EL (cell line): ENCODE results near the gene NLK.
"Not testable (repeated sequence)": the region's sequence is repeated elsewhere in the genome, so short reads cannot be mapped to it uniquely, and the experiment has no call there.

ENCODE experiments used
- DNase-seq: peaks from one replicate; pipeline ENCODE4 v3.0.0-alpha.2; 2016

NLK gene

DNA sequence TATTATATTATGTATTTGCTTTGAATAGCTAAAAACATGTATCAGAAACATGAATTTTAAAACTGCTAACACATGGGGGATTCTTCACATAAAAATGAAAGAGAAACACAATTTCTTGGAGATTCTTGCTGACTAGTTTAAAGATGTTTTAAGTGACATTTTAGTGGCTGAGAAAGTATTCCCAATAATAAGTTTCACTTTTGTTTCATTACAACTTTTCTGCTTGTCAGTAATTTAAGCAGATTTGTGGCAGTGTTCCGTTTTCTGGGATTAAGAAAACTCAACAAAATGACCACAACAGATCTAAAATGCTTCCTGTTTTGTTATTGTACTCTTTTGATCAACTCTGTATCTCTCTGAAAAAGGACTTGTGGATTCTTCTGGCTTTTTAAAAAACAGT is 75.9 kb downstream of the NLK start:
- no peak for DNase-seq

DNA sequence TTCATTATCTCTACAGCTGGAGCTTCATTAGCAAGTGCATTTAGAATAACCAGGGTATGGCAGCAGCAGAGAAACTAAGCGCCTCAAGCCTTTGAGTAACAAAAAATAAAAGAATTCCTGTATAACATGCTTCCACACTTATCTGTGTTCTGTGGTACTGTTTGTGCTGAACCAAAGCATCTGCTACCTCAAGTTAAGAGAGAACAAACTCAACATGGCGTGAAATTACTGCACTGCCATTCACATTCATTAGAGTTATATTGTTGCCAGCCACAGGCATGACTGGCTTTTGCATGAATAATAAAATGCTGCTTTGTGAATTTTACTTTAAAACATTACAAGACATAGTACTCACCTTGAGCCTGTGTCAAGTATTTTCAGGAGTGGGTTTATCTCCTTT is 76.6 kb downstream of the NLK start:
- no peak for DNase-seq

DNA sequence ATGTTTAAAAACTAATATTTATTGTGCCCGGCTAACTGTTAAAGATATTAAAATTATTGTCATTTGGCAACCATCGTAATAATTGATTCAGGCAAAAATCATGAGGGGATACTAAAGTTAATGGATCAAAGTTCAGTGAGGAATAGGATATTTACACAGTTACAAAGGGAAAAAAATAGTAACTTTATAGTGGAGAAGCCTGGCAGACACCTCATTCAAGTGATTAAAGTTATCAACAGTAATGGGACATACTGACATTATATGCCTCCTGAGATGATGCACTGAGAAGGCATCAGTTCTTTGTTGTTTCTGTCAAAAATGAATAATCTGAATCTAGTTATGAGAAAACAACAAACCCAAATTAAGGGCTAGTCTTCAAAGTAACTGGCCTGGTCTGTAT is 77.1 kb downstream of the NLK start:
- DNase-seq: no peak

DNA sequence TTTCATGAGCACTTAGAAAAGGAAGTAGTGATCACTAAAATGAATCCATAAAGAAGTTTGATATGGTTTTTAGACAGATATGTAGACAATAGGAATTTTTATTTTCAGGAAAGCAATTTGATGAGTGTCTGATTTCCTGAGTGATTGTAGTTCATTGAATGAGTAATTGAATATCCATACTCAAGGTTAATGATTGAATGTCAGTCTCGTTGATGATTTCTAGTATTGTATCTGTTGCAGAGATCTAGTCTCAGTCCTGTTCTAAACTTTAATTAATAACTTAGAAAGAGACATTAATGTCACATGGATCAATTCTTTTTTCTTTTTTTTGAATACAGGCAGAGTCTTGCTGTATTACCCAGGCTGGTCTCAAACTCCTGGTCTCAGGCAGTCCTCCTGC is 78.3 kb downstream of the NLK start:
- DNase-seq: no peak

DNA sequence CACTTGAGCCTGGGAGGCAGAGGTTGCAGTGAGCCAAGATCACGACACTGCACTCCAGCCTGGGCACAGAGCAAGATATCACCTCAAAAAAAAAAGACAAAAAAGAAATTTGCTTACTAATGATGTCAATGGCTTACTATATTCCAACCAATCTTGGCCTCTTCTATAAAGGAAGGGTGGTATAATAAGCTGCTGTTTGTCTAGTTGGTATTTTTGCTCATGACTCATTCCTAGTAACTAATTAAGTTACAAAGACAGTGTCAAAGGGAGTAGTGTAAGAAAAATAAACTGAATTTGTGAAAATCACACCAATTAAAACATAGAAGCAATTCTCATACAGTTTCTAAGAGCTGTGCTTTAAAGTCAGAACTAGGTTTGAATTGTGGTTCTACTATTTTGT is 82.5 kb downstream of the NLK start:
- DNase-seq: no peak

DNA sequence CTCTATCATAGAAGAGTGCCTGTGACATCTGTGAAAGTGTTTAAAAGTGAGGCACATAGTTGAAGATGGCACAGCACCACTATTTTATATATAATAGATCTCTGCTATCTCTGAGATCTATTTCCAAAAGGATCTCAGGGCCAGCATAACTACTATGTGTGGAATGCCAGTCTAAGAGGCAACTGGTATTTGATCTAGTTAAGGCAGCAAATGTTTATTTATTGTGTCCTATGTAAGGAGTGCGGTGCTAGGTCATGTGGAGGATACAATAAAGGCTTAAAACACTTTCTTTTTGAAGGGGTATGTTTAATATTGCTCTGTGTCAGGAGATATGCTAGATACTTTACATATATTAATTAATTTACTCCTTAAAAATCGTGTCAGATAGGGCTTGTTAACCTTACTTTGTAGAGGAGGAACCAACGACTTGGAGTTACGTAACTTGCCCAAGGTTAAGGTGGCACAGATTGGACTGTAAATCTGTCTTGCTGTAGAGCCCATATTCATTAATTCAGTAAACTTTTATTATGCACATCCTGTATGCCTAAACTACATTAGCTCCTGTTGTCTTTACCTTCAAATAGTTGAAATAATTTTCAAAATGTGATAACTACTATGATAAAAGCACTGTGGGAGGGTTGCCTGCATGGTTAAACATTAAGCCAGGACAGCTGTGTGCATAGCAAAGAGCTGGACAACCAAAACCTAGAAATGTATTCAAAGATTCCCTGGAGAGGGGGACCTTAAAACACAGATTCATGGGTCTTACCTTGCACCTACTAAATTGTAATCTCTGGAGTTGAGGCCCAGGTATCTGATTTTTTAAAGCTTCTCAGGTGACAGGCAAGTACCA is 83.3 kb downstream of the NLK start:
- DNase-seq: peak; percentile 26

DNA sequence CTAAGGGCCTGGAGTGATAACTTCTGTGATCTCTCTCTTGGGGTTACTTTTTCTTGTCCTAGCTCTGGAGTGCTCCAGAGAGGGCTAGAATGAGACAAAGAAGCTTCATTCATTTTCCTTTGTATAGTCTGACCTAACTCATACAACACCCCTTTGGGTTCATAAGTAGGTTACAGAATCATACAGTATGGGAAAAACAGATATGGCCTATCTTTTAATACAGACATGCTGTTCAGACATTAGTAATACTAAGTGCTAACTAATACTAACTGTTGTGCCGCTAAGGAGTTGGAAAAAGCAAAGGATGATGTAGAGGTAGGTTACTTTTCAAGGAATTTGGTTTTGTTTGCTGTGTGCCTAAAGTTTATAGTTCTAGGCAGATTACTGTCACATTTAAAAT is 84.7 kb downstream of the NLK start:
- DNase-seq: no peak

DNA sequence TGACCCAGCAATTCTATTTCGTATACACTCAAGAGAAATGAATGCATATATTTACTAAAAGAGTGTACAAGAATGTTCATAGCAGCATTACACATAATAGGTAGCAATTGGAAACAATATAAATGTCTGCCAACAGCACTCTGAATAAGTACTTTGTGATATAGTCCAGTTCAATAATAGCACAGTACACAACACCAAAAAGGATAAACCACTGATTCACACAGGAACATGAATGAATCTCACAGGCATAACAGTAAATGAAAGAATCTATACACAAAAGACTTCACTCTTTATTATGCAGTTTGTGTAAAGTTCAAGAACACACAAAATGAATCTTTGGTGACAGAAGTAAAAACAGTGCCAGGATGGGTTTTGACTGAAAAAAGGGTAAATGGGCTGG is 86.3 kb downstream of the NLK start:
- DNase-seq: no peak

DNA sequence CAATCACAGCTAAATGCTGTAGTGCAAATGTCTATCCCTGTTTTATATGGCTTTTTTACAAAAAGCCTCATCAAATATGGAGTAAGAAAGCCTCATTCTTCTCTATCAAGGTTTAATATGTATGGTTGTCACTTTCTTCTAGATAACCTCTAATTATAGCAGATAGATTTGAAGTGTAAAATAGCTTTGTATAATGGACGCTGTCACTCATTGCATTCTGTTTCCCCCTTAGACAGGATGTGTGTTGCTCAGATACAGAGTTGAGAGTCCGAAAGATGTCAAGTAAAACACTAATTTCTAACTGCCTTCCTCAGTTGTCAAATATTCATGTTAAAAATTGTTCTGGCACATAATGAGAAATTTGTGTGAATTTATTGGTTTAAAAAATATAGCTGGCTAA is 88.0 kb downstream of the NLK start:
- DNase-seq: no peak

DNA sequence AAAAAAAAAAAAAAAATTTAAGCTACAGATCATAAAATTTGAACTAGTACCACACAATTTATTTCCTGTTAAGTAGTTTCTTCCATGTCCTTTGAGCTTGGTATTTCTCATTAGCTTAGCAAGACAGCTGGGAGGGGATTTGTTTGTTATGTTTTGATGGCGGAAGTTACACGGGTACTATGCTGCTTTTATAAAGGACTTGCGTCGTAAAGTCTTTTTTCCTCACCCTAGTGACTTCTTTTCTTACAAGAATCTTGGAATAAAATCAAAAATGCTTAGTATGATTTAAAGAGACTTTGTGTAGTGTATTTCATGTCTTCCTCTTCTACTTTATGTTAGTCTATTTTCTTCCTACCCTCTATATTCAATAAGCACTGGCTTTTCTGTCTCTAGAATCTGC is 89.1 kb downstream of the NLK start:
- DNase-seq: peak; percentile 57

DNA sequence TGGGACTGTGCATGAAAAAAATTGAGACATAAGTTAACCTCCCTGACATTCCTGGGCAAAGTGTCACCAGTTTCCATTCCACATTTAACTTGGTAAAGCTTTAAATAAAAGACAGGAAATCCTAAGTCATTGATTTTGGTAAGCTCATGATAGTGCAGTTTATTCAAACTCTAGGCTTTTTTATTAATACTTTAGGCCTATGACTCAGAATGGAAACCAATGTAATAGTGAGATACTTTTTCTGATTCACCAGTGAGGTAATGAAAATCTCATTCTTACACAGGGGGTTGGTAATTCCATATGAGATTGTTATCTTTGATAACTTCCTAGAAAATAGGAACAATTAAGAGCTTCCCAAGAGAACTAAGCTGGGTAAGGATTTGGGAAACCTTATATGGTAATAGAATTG is 91.1 kb downstream of the NLK start:
- peak; percentile 87 for DNase-seq

DNA sequence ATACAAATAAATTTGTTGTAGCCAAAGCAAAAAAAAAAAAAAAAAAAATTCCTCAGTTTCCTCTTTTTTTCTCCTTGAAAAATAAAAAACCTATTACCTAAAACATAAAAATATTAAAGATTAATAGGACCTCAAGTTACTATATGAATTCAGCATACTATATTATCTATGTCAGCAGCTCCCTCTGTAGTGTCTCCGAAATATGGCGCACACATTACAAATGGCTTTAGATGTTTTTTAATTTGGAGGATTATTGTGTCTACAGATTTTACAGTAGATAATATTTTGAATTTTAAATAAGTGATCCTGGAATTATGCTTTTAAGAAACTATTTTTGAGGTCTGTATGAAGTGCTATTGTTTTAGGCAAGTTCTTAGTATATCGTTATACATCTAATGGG is 94.4 kb downstream of the NLK start:
- no peak for DNase-seq

DNA sequence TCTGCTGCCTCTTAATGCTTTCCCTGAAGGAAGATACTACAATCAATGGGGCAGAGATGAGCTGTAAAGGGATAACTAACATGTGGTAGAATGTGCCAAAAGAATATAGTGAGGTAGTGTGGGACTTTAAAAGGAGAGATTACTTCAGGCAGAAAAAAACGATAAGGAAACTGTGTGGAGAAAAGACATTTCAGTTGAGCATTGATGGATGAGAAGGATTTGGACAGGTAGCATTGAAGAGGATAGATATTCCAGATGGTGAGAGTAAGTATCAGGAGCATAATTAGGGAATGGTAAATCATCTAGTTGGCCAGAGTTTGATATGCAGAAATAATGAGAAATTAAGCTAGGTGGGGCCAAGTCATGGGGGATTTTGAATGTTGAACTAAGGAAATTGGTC is 97.3 kb downstream of the NLK start:
- no peak for DNase-seq

DNA sequence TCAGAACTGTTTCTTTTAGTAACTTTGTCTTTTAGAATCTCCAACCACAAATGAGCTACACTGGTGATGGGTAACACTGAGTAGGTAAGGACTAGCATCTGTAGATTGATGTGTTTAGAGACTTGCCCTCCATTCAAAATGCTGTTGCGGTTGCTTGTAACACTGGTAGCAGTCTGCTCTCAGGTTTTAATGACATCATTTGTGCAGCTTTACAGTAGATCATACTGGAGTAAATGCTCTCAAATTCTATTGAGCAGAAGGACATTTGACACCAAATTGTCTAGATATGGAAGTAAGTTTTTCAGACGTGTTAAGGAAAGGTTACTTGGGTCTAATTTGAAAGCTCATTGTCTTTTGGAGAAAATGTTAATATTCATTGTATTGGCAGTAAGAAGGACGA is 98.8 kb downstream of the NLK start:
- no peak for DNase-seq

DNA sequence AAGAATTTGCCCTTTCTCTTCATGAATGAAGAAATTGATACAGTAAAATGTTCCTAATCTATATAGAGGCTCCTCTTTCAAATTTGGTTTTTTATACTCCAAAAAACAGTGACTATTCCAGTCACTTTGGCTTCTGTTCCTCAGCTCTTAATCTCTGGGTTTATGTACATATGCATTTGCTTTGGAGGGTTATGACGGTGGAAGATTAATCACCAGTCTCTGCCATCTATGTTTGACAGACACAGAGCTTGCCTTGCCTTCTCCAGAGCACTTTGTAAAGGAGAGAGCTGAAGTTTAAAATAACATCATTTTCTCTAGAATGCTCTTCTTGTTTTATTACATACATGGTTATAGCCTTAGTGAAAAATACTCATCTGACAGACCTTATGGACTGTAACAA is 99.3 kb downstream of the NLK start:
- no peak for DNase-seq

DNA sequence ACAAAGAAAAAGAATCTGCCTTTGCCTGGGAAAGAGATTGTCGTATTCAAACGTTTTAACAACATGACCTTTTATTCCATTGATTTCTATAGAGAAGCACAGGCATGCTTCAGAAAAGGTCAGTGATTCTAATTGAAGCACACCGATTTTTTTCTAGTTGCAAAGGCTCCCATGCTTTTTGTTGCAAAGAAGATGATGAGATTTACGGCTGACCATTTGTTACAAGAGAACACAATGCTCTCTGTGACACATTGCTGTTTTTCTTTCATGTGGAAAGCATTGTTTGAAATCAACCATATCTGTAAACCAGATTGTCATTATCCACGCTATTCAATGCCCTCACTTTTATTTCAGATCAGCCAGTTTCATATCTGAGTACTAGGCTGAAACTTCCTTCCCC is 99.8 kb downstream of the NLK start:
- DNase-seq: no peak

DNA sequence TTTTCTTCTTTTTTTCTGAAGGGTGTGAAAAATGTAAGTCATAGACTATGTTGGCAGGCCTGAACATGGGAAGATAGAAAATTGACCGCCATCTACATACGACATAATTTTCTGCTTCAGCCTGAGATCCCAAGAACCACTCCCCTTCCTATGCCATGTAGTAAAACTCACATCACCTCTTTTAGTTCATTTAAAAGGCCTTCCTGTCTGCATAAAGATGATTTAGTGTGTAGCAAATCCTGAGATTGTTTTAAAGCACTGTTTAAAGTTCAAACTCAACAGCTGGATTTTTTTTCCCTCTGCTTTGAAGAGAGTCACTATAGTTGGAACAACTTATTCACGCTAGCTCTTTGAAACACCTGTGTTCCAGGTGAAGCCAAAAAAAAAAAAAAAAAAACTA is 101.5 kb downstream of the NLK start:
- no peak for DNase-seq

DNA sequence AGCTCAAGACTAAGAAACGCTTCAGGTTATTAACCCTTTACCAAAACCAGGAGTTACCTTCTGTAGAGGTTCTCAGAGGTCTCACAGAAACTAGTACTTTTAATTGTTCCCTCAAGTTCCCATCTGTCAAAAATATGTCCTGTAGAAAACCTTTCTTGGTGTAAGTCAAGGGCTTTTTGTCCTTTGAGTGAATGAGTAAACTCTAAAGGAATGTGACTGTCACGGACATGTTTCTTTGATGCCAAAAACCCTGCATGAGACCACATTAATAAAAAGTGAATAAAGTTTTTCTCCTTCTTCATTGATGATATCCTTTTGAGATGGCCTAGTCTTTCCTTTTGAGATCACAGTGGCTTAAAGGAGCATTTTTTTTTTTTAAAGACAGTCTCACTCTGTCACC is 102.9 kb downstream of the NLK start:
- DNase-seq: peak; percentile 68

DNA sequence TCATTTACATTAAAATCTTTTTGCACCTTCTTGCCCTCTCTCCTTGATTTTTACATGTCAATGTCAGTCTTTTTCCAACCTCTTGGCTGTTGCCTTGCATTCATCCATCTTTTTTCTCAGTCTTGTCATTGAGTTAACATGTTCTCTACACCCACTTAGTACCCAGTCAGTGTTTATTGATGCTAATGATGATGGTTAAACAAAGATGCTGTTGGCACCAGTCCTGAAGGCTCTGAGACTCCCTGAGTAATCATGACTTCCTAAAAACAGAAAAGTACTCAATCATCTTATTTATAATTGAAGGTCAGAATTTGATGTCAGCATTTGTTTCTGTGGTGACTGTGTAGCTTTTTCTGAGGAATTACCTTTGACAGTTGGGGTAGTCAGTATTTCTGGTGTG is 104.5 kb downstream of the NLK start:
- DNase-seq: no peak

DNA sequence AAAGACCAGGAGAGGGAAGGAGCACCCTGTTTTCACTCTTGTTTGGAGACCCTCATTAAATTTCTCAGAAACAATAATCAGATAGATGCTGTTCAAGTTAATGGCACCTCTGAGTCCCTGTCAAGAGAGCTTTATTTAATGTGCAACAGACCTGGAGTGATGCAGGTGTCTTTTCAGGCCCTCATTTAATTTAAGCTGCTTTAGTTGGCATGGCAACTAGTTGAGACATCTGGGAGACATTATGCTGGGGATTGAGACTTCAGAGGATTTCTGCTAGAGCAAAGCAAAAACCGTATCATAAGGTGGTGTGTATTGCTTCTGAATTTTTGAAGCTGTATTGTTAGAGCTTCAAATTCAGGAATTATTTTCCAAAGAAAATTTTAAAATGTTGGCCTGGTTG is 108.5 kb downstream of the NLK start:
- no peak for DNase-seq

DNA sequence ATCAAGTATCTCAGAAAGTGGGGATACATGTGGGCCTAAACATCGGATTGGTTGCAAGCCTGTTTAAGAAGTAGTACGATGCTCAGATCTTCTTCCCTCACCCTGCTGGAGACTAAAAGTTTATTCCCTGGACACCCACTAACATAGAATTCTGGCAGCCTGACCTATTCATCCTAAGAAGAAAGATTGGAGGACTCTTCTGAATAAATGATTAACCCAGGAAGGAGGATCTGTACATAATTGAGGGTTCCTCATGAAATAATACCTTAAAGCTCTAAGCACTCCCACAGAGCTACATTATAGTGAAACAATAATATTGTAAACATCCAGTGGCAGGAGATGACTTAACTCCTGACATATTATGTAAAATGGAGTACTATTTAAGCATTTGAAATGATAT is 111.7 kb downstream of the NLK start:
- no peak for DNase-seq

DNA sequence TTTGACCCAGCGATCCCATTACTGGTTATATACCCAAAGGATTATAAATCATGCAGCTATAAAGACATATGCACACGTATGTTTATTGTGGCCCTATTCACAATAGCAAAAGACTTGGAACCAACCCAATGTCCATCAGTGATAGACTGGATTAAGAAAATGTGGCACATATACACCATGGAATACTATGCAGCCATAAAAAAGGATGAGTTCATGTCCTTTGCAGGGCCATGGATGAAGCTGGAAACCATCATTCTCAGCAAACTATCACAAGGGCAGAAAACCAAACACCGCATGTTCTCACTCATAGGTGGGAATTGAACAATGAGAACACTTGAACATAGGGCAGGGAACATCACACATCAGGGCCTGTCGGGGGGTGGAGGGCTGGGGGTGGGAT is 112.9 kb downstream of the NLK start:
- DNase-seq: not testable (repeated sequence)

DNA sequence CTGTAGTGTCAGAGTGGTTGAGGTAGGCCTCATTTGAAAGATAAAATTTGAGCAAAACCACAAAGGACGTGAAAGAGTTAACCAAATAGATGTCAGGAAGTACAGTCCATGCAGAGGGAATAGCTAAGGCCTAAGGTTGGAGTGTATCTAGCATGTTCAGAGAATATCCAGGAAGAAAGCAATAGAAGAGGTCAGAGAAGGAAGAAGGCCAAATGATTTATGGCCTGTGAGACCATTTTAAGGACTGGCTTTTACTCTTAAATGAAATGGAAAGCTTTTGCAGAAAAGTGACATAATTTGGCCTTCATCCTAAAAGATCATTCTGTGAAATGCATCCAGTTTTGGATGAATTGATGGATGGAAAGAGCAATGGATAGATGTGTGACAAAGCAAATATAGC is 116.5 kb downstream of the NLK start:
- DNase-seq: no peak

DNA sequence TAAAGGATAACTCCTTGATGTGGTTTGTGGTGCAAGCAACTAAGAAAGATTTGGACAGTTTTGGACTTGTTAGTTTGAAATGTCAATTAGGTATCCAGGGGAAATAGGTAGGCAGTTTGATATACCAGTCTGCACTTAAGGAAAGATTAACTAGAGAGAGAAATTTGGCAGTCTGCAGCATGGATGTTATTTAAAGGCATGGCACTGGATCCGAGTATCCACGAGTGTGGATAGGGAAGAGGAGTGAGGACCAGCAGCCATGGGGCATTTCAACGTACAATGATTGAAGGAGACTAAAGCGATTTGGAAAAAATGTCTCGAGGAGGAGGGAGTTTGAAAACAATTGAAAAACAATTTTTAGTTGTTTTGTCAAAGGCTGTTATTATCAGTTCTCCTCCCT is 117.4 kb downstream of the NLK start:
- DNase-seq: no peak

DNA sequence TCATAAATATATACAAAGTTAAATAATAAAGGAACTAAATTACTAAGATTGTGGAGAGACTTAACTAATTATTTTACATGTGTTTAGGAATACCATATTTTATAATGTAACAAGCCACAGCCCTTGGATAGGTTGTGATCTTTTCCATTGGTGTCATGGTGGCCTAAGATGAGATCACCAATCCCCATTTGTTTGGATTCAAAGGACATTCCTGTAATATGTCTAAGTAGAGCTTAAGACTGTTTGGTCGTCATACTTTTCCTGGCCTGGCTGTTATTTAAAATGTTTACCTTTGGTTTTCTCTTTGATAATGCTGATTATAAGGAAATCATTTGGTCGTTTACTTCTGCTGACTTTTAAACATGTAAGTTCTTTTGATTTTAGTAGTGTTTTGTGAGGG is 118.1 kb downstream of the NLK start:
- no peak for DNase-seq

DNA sequence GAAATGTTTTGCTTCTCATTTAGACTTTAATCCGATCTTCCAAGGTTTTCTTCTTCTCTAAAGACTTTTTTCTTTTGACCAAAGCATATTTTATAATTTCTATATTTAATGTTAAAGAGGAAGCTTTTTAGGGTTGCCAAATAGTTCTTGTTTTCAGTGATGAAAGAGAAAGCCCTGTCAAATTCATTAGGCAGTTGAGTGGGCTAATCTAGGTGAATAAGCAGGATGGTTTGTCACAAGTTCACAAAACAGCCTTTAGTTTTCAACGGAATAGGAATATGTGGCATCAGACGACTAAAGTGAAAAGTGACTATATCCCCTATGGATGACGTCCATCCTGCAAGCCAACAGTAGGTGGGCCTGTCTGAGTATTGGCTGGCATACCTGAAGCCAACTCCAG is 118.8 kb downstream of the NLK start:
- DNase-seq: no peak
